Pancreas (tissue), 10 donors: ENCODE measurements around the gene MRPS11. TPM values are rescaled to one million over a fixed set of nuclear protein-coding genes. Genes with fewer than 3 reads are reported as not detected.

Experiments
- ATAC-seq, 4 donors: fragments of 200-7000 bp; cut with Tn5 transposase; one replicate each; pipeline versions ENCODE4 v1.8.0 to v1.9.1; 2020; ENCODE audit warnings: mild to moderate bottlenecking in 4 of 4, moderate library complexity in 4 of 4
- DNase-seq, 6 donors: peaks; one replicate each; pipeline ENCODE4 v3.0.0-alpha.2; 2020
- FAIRE-seq: peaks from 2 replicates; lab custom pipeline; 2012; peaks lifted over from hg19 to GRCh38; lab: Jason Lieb, UNC
- H3K27ac ChIP-seq, 4 donors: fragments of 200-600 bp; sonication (generic); 1 replicate in 3 of 4; 2 replicates in 1 of 4; pipeline versions ENCODE4 v1.5.0 to v1.8.0; 2020
- H3K27me3 ChIP-seq, 4 donors: fragments of 200-600 bp; one replicate each; pipeline ENCODE4 v1.8.0; 2021
- H3K36me3 ChIP-seq, 3 donors: fragments of 200-600 bp; sonication (generic) in 1 of 3; one replicate each; pipeline versions ENCODE4 v1.5.0 to v1.8.0; 2020 to 2021
- H3K4me1 ChIP-seq, 3 donors: fragments of 200-600 bp; one replicate each; pipeline ENCODE4 v1.8.0; 2021
- H3K4me3 ChIP-seq, 4 donors: fragments of 200-600 bp; sonication (generic) in 2 of 4; one replicate each; pipeline versions ENCODE4 v1.5.0 to v1.8.0; 2020 to 2021
- H3K9me3 ChIP-seq, 4 donors: fragments of 200-600 bp; one replicate each; pipeline ENCODE4 v1.8.0; 2021
- WGBS, 2 donors: extraction: QIAGEN DNeasy Blood & Tissue Kit; methylation state at CpG; one replicate each; pipeline ENCODE4 v1.1.7; 2013; 5-methylcytosine and 5-hydroxymethylcytosine counted together
- intact Hi-C, 3 donors: fragments of 100-400 bp; cut with DNase I; formaldehyde crosslinking; loops; one replicate each; pipeline versions ENCODE4 v1.11.1 to v1.14.2; 2022
- polyA plus RNA-seq, 2 donors: library from polyadenylated mRNA; stranded (reverse); fragments of 200-250 nt; gene quantifications; one replicate each; pipeline ENCODE4 v1.2.3, GENCODE V29; 2013
- total RNA-seq, 6 donors: library from RNA; stranded (reverse); fragmentation: NEBNext Ultra II Directional in 4 of 6; extraction: Animal tissue kit (Norgen Biotek cat#: 25700) in 4 of 6; gene quantifications; one replicate each; pipeline versions ENCODE4 v1.2.1 to v1.2.4, GENCODE V29; 2021 to 2023
- TF ChIP-seq, protein P1 (sequence below), 4 donors: fragments of 200-600 bp; sonication (generic) in 3 of 4; IDR thresholded peaks; one replicate each; pipeline versions ENCODE4 v1.5.0 to v1.8.0; 2021; ENCODE audit warnings: antibody characterized with exemption in 4 of 4
- donor health status: healthy with polysubstance abuse.
- donor health status: DM: no; HTN: no; CAD: no; lungs with moderate emphysema.
- donor health status: DM: no; HTN: no; CAD: no.
- donor health status: control.
- donor health status: control.
- donor health status: Bipolar disorder and iron deficiency.
- donor health status: DM: yes; HTN: yes; CAD: no.
- donor health status: DM: no; HTN: no; CAD: no.
- donor health status: DM: no; HTN: no; CAD: no.
- donor health status: DM: yes; HTN: yes; CAD: no.

Gene MRPS11
- total and polyA plus RNA-seq, 8 donors, result 12.7 to 29.5 (median 18.1) TPM

DNA sequence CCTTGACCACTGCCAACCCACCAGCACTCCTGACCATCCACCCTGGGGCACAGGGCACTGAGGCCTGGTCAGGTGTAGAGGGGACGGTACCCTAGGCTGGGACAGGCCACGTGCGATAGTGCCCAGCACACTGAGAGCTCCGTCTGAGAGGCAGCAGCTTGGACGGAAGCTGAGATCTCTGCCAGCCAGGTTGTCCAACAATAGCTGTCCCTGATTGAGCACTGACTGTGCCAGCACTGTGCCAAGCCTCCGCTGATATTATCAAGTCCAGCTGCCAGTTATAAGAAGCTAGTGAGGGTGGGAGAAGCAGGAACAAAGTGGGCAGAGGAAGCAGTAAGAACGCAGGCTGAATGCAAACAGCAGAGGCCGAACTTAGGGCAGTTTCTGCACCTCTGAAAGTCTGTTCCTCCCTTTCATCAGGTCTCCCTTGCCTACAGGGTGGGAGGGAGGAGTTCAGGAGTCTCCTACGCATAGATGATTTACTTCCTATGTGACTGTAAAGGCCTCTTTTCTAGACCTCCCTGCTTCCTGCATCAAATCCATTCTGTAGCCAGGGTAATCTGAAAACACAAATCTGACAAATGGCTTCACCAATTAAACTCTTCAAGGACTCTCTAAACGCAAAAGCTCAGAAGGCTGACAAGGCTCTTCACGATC lies 29.7 kb downstream of the MRPS11 start:
- H3K4me3 ChIP-seq, result no peak overlapping the region
- no peaks in the 10 kb centered on the region for H3K27me3 ChIP-seq
- H3K4me1 ChIP-seq, result no peaks in the 10 kb centered on the region
- no peak for ATAC-seq
- H3K9me3 ChIP-seq, result no peaks in the 10 kb centered on the region
- no peaks in the 10 kb centered on the region for H3K36me3 ChIP-seq
- TF ChIP-seq, protein P1, sequence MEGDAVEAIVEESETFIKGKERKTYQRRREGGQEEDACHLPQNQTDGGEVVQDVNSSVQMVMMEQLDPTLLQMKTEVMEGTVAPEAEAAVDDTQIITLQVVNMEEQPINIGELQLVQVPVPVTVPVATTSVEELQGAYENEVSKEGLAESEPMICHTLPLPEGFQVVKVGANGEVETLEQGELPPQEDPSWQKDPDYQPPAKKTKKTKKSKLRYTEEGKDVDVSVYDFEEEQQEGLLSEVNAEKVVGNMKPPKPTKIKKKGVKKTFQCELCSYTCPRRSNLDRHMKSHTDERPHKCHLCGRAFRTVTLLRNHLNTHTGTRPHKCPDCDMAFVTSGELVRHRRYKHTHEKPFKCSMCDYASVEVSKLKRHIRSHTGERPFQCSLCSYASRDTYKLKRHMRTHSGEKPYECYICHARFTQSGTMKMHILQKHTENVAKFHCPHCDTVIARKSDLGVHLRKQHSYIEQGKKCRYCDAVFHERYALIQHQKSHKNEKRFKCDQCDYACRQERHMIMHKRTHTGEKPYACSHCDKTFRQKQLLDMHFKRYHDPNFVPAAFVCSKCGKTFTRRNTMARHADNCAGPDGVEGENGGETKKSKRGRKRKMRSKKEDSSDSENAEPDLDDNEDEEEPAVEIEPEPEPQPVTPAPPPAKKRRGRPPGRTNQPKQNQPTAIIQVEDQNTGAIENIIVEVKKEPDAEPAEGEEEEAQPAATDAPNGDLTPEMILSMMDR (IDR thresholded peaks at IDR 0.05), result no peak
- no peak for FAIRE-seq
- H3K27ac ChIP-seq, result no peak overlapping the region
- intact Hi-C loops, result no loop called here
- 84% methylated on average over 11 of the region's 11 CpGs for WGBS, 2 donors
- no peak for DNase-seq

DNA sequence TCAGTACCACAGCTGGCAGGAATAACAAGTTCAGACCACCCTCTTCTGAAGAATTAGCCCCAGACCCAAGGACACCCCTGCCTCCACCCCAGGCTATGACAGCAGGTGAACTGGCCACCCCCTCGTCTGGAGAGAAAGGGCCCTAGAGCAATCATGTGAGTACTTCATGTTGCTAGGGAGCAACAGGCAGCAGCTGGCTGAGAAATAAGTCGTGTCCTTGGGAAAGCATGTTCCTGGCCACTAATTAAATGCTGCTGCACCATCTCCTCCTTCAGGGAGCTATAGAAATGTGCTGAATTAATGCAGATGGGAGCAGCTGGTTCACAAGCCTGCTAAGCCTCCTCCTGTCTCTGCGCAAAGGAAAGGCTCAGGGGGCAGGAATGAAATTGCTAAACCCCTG lies 31.5 kb downstream of the MRPS11 start:
- 71 to 74% methylated on average over 3 of the region's 3 CpGs for WGBS, 2 donors
- no peaks in the 10 kb centered on the region for H3K9me3 ChIP-seq
- no peak for DNase-seq
- H3K27ac ChIP-seq, result no peak overlapping the region
- peak in 2 of 4 donors; percentile 77 to 79 for ATAC-seq
- H3K36me3 ChIP-seq, result peaks cover 0 to 4% (median 0%) of the 10 kb centered on the region in 3 donors
- intact Hi-C loops, result no loop called here
- no peaks in the 10 kb centered on the region for H3K27me3 ChIP-seq
- FAIRE-seq, result no peak
- no peaks in the 10 kb centered on the region for H3K4me1 ChIP-seq
- TF ChIP-seq, protein P1 (IDR thresholded peaks at IDR 0.05), result no peak
- H3K4me3 ChIP-seq, result no peak overlapping the region

DNA sequence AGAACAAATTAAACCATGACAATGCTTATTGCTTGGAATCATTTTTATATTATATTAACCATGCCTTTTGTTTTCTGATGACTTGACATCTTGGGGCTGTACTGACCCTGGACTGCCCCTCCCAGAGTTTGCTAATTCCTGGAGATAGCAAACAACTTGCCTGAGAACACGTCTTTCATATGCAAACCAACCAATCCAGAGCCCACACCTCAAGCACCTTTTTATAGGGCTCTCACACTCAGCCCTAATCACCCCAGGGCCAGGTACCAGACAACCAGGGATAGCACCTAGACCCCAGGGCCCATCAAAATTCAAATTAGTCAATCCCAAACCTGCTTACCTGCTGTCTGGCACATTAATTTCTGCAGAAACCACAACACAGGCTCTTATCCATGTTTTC lies 36.9 kb downstream of the MRPS11 start:
- Histone ChIP-seq H3K27me3 (no peaks in the 10 kb centered on the region), H3K36me3 (peaks cover 1 to 9% (median 4%) of the 10 kb centered on the region in 3 donors), H3K27ac (no peak overlapping the region), H3K9me3 (no peaks in the 10 kb centered on the region), H3K4me1 (no peaks in the 10 kb centered on the region), H3K4me3 (no peak overlapping the region)
- intact Hi-C loops, result no loop called here
- 75 to 95% methylated on average over 1 of the region's 1 CpG for WGBS, 2 donors
- TF ChIP-seq, protein P1 (IDR thresholded peaks at IDR 0.05), result no peak
- FAIRE-seq (no peak), ATAC-seq (no peak), DNase-seq (no peak)

DNA sequence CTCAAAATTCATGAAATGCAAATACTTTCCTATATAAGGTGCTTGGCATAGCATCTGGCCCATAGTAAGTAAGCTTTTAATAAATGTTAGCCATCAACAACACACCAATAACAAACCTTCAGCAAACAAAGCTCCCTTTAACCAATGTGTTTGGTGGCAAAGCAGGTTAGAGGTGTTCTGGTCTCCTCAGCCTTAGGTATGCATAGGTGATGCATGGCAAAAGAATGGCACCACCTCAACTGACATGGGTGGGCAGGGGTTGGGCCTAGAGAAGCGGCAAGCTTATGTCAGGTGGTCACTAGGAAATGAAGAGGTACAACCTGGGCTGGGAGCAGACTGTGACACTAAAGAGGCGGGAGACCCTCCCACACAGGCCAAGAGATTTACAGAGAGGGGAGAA lies 38.2 kb downstream of the MRPS11 start:
- ATAC-seq (no peak), DNase-seq (no peak), FAIRE-seq (no peak)
- TF ChIP-seq, protein P1 (IDR thresholded peaks at IDR 0.05), result no peak
- Histone ChIP-seq H3K27me3 (no peaks in the 10 kb centered on the region), H3K36me3 (peaks cover 3 to 17% (median 4%) of the 10 kb centered on the region in 3 donors), H3K4me3 (no peak overlapping the region), H3K4me1 (no peaks in the 10 kb centered on the region), H3K9me3 (no peaks in the 10 kb centered on the region), H3K27ac (no peak overlapping the region)
- WGBS, 2 donors, result 87 to 100% methylated on average over 2 of the region's 2 CpGs
- intact Hi-C loops, result no loop called here

DNA sequence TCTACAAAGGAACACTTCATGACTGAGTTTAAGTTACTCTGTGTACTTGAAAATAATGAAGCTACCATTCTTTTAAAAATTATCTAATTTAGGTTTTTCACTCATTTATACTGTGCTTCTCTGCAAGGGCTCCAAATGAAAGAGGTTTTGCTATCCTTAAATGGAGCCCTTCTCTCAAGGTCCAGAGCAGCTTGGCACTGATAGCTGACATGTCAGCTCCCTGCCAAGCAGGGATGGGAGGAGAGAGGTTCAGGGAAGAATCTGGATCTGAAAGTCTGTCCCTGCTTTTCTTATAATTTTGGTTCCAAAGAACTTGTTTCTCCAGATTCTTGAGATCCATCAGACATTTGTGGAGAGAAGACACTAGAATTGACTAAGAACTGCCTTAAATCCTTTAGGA lies 39.1 kb downstream of the MRPS11 start:
- DNase-seq (no peak), ATAC-seq (no peak), FAIRE-seq (no peak)
- TF ChIP-seq, protein P1 (IDR thresholded peaks at IDR 0.05), result no peak
- Histone ChIP-seq H3K27ac (no peak overlapping the region), H3K4me1 (no peaks in the 10 kb centered on the region), H3K4me3 (no peak overlapping the region), H3K36me3 (peaks cover 3 to 25% (median 4%) of the 10 kb centered on the region in 3 donors), H3K27me3 (no peaks in the 10 kb centered on the region), H3K9me3 (no peaks in the 10 kb centered on the region)
- intact Hi-C loops, result no loop called here
